Activated CD8-positive, alpha-beta memory T cell treated with anti-CD3 and anti-CD28 coated beads for 48 hours (primary cell): ENCODE results near the gene CALD1.

Experiments
- DNase-seq, 3 experiments: peaks; one replicate each; pipeline ENCODE4 v3.0.0-alpha.2; 2020; ENCODE audit warnings: low read depth in 2 of 3, low spot score in 2 of 3

The CALD1 gene

GRCh38 chr7:134758981-134759380 is 20.5 kb upstream of the CALD1 start:
- DNase-seq, result no peak

- no peak for DNase-seq
Measured at GRCh38 chr7:134761266-134761665, 18.2 kb upstream of the CALD1 start.

- no peak for DNase-seq
Measured at GRCh38 chr7:134763960-134764359, 15.5 kb upstream of the CALD1 start.

DNA sequence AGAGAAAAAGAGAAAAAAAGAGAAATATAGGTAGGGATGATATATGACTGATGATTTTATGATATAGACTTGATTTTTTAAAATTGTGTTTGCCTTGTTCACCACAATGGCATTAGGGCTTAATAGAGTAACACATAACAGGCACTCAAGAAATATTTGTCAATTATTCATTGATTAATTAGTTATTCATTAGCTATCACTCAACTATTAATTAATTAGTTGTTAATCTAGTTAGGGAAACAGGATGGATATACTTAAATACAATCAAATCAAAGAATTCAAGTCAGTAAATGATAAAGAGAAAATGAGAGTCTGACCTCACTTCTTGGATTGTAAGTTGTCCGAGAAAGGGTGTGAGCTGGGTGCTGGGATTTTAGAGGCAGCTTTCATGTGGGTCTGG is 15.1 kb upstream of the CALD1 start:
- DNase-seq, result no peak

DNA sequence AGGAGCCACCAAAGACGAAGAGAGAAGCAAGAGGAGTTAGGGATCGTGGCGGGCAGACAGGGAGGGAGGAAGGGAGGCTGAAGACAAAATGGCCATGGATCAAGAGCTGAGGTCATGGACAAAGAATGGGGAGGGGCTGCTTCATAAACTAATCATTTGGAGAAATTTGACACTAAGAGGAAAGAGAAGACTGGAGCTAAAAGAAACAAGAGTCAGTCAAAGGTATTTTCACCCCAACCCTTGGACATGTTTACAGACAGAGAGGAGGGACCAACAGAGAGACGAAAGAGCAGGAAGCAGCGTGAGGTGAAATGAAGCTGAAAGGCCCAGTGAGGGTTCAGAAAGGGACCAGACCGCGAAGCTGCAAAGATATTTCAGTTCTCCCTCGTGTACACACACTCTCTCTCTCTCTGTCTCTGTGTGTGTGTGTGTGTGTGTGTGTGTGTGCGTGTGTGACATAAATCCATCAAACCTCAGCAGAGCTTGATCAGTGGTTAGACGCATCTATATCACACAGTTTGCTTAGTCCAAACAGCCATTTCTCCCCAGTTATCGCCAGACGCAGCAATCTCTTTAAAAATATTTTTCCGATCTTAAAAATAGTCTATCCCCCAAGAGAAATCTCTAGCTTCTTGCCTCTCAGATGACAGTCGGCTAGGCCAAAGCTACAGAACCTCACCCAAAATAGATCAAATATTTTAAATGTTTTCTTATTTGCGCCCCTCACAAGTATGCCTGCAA is 12.5 kb upstream of the CALD1 start:
- no peak for DNase-seq

DNA sequence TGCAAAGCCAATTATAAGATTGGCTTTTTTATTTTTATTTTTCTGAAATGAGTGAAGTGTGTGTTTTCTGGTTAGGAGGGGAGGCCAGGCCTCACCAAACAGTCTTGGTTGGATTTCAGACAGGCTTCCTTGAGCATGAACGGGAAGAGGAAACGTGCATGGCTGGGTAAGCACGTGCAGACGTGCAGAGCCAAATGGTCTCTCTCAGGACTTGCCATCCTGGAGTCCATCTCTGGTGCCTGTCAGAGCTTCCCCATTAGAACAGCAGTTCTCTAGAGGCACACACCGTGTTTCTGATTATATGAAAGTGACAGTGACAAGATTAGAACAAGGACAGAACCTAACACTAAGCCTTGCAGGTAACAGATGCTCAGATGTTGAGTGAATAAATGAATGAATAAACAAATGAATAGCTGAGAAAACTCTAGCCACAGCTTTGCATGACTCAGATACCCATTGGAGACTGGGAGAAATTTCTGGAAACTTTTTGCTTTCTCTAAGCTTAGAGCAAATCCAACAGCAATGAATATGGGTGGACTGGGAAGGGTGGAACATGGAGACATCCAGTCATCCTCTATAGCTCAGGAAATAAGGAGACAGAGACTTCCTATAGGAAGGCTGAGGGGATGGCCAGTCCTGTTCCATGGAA is 11.8 kb upstream of the CALD1 start:
- no peak for DNase-seq

GRCh38 chr7:134768243-134768642 is 11.2 kb upstream of the CALD1 start:
- no peak for DNase-seq

GRCh38 chr7:134770676-134771075 is 8.8 kb upstream of the CALD1 start:
- DNase-seq, result no peak

- DNase-seq, result no peak
Measured at GRCh38 chr7:134771111-134771510, 8.3 kb upstream of the CALD1 start.

- no peak for DNase-seq
Measured at GRCh38 chr7:134771889-134772288, 7.5 kb upstream of the CALD1 start.

DNA sequence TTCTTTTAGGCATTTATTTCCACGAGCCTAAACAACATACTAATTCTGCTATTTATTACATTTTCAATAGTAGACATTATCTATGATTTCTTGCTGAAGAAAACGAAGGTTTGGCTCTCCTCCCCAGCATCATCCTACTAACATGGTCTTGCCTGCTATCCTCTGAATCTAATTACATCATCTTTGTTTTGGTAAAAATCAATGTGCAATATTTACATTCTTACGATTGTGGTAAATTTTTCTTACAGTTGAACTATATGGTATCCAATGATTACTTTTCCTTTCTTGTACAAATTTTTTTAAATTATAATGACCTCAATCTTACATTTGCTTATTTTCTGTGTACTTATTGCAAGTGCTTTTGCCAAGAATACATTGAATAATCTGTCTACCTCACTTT is 7.0 kb upstream of the CALD1 start:
- DNase-seq, result no peak

DNA sequence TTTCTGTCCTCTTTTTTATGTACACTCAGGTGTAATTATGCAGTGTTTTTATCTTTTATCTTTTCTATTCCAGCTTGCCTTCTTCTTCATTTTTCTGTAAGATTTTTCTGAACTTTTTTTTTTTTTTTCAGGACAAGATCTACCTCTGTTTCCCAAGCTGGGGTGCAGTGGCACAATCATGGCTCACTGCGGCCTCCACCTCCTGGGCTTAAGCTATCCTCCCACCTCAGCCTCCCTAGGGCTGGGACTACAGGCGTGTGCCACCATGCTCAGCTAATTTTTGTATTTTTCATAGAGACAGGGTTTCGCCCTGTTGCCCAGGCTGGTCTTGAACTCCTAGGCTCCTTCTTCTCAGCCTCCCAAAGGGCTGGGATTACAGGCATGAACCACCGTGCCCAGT is 6.3 kb upstream of the CALD1 start:
- DNase-seq, result no peak

GRCh38 chr7:134774119-134774518 is 5.3 kb upstream of the CALD1 start:
- no peak for DNase-seq

DNA sequence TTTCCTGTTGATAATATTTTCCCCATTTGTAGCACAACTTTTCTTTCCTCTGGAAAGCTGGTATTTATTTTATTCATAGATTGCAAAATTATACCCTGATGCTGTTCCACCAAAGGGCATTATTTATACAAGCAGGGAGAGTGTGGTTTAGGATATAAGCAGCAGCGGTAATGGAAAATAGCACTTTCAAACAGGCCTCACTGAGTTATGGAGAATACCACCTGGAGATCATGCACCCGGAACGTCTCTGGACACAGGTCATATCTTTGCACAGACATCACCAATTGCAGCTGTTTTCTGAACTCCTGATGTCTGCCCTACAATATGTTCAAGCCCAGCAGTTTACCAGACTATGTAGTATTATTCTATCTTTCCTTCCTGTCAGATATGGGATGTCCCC is 2.0 kb upstream of the CALD1 start:
- no peak for DNase-seq

DNA sequence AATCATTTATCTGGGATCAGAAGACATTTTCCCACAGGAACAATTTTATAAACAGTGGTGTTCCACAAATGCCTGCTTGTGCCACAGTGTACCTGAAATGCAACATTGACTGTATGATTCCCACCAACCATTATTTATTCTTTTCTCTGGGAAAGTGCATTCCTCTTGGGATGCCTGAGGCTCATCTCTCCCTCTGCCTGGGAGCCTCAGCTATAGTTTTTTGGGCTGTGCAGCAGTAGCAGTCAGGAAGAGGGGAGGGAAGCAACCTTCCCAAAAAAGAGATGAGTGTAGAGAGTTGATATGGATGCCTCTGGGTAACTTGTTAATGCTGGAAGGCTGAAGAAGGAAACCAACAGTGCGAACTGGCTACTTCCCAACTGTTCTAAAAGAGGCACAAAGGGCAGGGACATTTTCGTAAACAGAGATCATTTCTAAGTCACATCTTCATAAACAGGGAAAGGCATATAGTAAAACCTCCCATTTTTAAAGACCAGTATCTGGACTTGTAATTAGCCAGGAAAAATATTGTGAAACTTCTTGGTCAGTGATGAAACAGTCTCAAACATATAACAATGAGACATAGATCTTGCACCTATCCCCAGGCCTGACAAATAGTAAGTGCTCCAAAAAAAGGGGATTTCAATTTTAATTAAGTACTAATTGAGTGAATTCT is 1.4 kb upstream of the CALD1 start:
- DNase-seq, result no peak

DNA sequence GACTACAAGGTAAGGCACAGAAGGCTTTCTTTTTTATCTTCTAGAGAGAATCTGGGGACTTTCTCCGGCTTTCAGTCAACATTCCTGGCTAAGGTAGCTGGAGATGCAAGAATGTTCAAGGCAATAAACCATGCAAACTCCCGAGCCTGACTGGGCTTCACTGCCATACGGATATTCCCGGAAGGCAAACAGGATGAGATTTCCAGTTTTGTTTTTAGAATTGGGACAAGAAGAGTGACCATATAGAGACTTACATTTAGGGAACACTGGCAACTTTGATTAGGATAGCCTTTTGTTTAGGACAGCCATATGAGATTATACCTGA is 269 bp downstream of the CALD1 start:
- DNase-seq, result no peak

DNA sequence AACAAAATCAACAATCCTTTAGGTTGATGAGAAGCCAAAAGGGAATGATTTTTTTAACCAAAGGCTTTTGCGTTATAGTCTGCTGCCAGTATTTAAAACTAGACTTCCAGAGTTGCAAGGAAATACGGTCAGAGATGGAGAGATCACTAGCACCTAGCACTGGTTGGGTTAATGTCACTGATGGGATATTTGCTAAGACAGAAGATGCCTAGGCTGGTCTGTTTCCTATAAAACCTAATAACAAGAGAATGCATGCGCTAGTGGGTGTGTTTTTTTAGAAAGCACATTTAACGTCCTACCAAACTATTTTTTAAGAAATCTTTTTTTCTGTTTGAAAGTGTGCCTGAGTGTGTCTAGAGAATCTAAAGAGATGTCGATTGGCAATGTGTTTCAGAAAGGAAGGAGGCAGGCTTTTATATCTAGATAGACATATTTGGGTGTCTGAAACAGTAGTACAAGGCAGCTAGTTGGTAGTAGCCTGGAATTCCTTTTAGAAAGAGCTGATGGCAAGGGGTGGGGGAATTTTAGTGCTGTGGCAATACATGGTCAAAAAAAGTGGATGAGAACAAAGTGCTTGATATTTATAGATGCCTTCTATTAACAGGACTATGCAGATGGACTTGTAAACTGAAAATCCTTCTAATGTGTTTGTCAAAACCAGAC is 863 bp downstream of the CALD1 start:
- no peak for DNase-seq

GRCh38 chr7:134781171-134781570 is 1.7 kb downstream of the CALD1 start:
- no peak for DNase-seq

GRCh38 chr7:134782121-134782623 is 2.7 kb downstream of the CALD1 start:
- DNase-seq, result no peak

GRCh38 chr7:134783294-134784069 is 4.0 kb downstream of the CALD1 start:
- no peak for DNase-seq
